Upper lobe of right lung (tissue), 1 donor: ENCODE measurements around the gene OR12D1. TPM values are rescaled to one million over a fixed set of nuclear protein-coding genes. Genes with fewer than 3 reads are reported as not detected.
"Not testable (repeated sequence)": the region's sequence is repeated elsewhere in the genome, so short reads cannot be mapped to it uniquely, and the experiment has no call there.

Source experiments
- ATAC-seq: fragments of 200-7000 bp; cut with Tn5 transposase; one replicate; pipeline ENCODE4 v1.9.1; 2020; ENCODE audit warnings: mild to moderate bottlenecking, moderate library complexity
- DNase-seq: peaks from one replicate; pipeline ENCODE4 v3.0.0-alpha.2; 2020
- H3K27ac ChIP-seq: fragments of 200-600 bp; one replicate; pipeline ENCODE4 v1.8.0; 2022
- H3K27me3 ChIP-seq: fragments of 200-600 bp; one replicate; pipeline ENCODE4 v1.8.0; 2022; ENCODE audit warnings: mild to moderate bottlenecking
- H3K36me3 ChIP-seq: fragments of 200-600 bp; one replicate; pipeline ENCODE4 v1.8.0; 2022
- H3K4me1 ChIP-seq: fragments of 200-600 bp; one replicate; pipeline ENCODE4 v1.8.0; 2022
- H3K4me3 ChIP-seq: fragments of 200-600 bp; one replicate; pipeline ENCODE4 v1.8.0; 2022; ENCODE audit warnings: mild to moderate bottlenecking
- H3K9me3 ChIP-seq: fragments of 200-600 bp; one replicate; pipeline ENCODE4 v1.8.0; 2022
- CTCF ChIP-seq: fragments of 200-600 bp; IDR thresholded peaks from one replicate; pipeline ENCODE4 v1.8.0; 2022; ENCODE audit warnings: antibody characterized with exemption
- intact Hi-C: fragments of 100-400 bp; cut with DNase I; formaldehyde crosslinking; loops from one replicate; pipeline ENCODE4 v1.11.0; 2022
- total RNA-seq: library from RNA; stranded (reverse); fragmentation: NEBNext Ultra II Directional; extraction: Animal tissue kit (Norgen Biotek cat#: 25700); gene quantifications from one replicate; pipeline ENCODE4 v1.2.1, GENCODE V29; 2021
- donor health status: DM: no; HTN: yes; CAD: no; lungs with severe emphysema.

Gene OR12D1
- total RNA-seq, 1 donor from 2014 or later, result not detected

- no peak overlapping the region for H3K4me3 ChIP-seq
- H3K27ac ChIP-seq, result no peak overlapping the region
- no peaks in the 10 kb centered on the region for H3K4me1 ChIP-seq
- no peaks in the 10 kb centered on the region for H3K27me3 ChIP-seq
- ATAC-seq, result no peak
- DNase-seq, result no peak
- no peaks in the 10 kb centered on the region for H3K9me3 ChIP-seq
- intact Hi-C loops, result no loop called here
- no peak for TF ChIP-seq CTCF
- H3K36me3 ChIP-seq, result no peaks in the 10 kb centered on the region
These were observed 11.9 kb downstream of the OR12D1 start for GRCh38 chr6:29426654-29427053.

- intact Hi-C loops, H3K4me3 ChIP-seq, DNase-seq, H3K27ac ChIP-seq, H3K27me3 ChIP-seq, H3K36me3 ChIP-seq, ATAC-seq, H3K9me3 ChIP-seq, H3K4me1 ChIP-seq: not testable (repeated sequence)
These were observed 22.0 kb downstream of the OR12D1 start for GRCh38 chr6:29436730-29437129.

GRCh38 chr6:29439006-29439405, 24.3 kb downstream of the OR12D1 start, which contains the start of gene OR10C1:
OR10C1 (plus strand) TSS chr6:29439306; CDS start chr6:29440016, 710 bp downstream.
- intact Hi-C loops, result no loop called here
- ATAC-seq, result no peak
- no peak for DNase-seq
- Histone ChIP-seq H3K4me1 (no peaks in the 10 kb centered on the region), H3K4me3 (no peak within 1 kb of the TSS), H3K9me3 (no peaks in the 10 kb centered on the region), H3K27me3 (no peaks in the 10 kb centered on the region), H3K36me3 (no peaks in the 10 kb centered on the region), H3K27ac (no peak within 1 kb of the TSS)
- no peak for TF ChIP-seq CTCF

- DNase-seq (no peak), ATAC-seq (no peak)
- no peaks in the 10 kb centered on the region for H3K4me1 ChIP-seq
- H3K27ac ChIP-seq, result no peak overlapping the region
- H3K9me3 ChIP-seq, result no peaks in the 10 kb centered on the region
- TF ChIP-seq CTCF, result no peak
- H3K4me3 ChIP-seq, result no peak overlapping the region
- H3K27me3 ChIP-seq, result no peaks in the 10 kb centered on the region
- no peaks in the 10 kb centered on the region for H3K36me3 ChIP-seq
- intact Hi-C loops, result no loop called here
These were observed 28.0 kb downstream of the OR12D1 start for GRCh38 chr6:29442719-29443118.

- H3K4me3 ChIP-seq, DNase-seq, H3K27me3 ChIP-seq, intact Hi-C loops, H3K36me3 ChIP-seq, H3K27ac ChIP-seq, ATAC-seq, H3K9me3 ChIP-seq, H3K4me1 ChIP-seq: not testable (repeated sequence)
These were observed 29.3 kb downstream of the OR12D1 start for GRCh38 chr6:29444031-29444430.

GRCh38 chr6:29447670-29448069, 32.9 kb downstream of the OR12D1 start:
- no peak for DNase-seq
- no peaks in the 10 kb centered on the region for H3K4me1 ChIP-seq
- no peaks in the 10 kb centered on the region for H3K27me3 ChIP-seq
- H3K36me3 ChIP-seq, result no peaks in the 10 kb centered on the region
- TF ChIP-seq CTCF, result no peak
- H3K27ac ChIP-seq, result no peak overlapping the region
- ATAC-seq, result no peak
- intact Hi-C loops, result no loop called here
- no peaks in the 10 kb centered on the region for H3K9me3 ChIP-seq
- no peak overlapping the region for H3K4me3 ChIP-seq

- H3K27me3 ChIP-seq, result no peaks in the 10 kb centered on the region
- H3K9me3 ChIP-seq, result no peaks in the 10 kb centered on the region
- ATAC-seq (no peak), DNase-seq (no peak)
- no peak overlapping the region for H3K4me3 ChIP-seq
- H3K4me1 ChIP-seq, result no peaks in the 10 kb centered on the region
- no peak for TF ChIP-seq CTCF
- no peak overlapping the region for H3K27ac ChIP-seq
- intact Hi-C loops, result no loop called here
- no peaks in the 10 kb centered on the region for H3K36me3 ChIP-seq
These were observed 36.9 kb downstream of the OR12D1 start for GRCh38 chr6:29451471-29452193.
